Loucy (cell line): ENCODE data around the gene MGAT5.

Experiments used
- H2AFZ ChIP-seq: fragments of 200-600 bp; sonication (generic); 2 replicates; pipeline ENCODE4 v1.6.0; 2016; ENCODE audit warnings: antibody characterized with exemption, mild to moderate bottlenecking, low read length, moderate library complexity
- H3F3A ChIP-seq: fragments of 200-600 bp; 2 replicates; pipeline ENCODE4 v1.6.0; 2016; ENCODE audit warnings: antibody characterized with exemption, low read depth, mild to moderate bottlenecking
- H3K27me3 ChIP-seq: fragments of 200-600 bp; sonication (generic); 2 replicates; pipeline ENCODE4 v1.6.1; 2014; ENCODE audit warnings: low read length, mild to moderate bottlenecking; ENCODE audit not compliant: insufficient read depth, poor library complexity, severe bottlenecking
- H3K36me3 ChIP-seq: fragments of 200-600 bp; sonication (generic); 2 replicates; pipeline ENCODE4 v1.6.1; 2016; ENCODE audit warnings: low read length; ENCODE audit not compliant: insufficient read depth
- H3K4me1 ChIP-seq: fragments of 200-600 bp; sonication (generic); 2 replicates; pipeline ENCODE4 v1.5.1; 2014; ENCODE audit warnings: low read length, mild to moderate bottlenecking; ENCODE audit not compliant: insufficient read depth, poor library complexity, severe bottlenecking
- H3K4me2 ChIP-seq: fragments of 200-600 bp; sonication (generic); 2 replicates; pipeline ENCODE4 v1.6.0; 2014; ENCODE audit warnings: antibody characterized with exemption, low read length, low read depth, mild to moderate bottlenecking; ENCODE audit not compliant: poor library complexity, severe bottlenecking
- H3K4me3 ChIP-seq: fragments of 200-600 bp; sonication (generic); 2 replicates; pipeline ENCODE4 v1.5.1; 2014; ENCODE audit warnings: low read length, mild to moderate bottlenecking, mixed read lengths; ENCODE audit not compliant: poor library complexity, severe bottlenecking
- H3K79me2 ChIP-seq: fragments of 200-600 bp; sonication (generic); 2 replicates; pipeline ENCODE4 v1.6.1; 2014; ENCODE audit warnings: low read length; ENCODE audit not compliant: insufficient read depth
- H3K9ac ChIP-seq: fragments of 200-600 bp; sonication (generic); 2 replicates; pipeline ENCODE4 v1.6.0; 2014; ENCODE audit warnings: mild to moderate bottlenecking, low read depth, low read length, moderate library complexity; ENCODE audit not compliant: poor library complexity, severe bottlenecking
- H3K9me2 ChIP-seq: fragments of 200-600 bp; sonication (generic); replicated peaks from 2 replicates; pipeline ENCODE4 v1.6.1; 2016; ENCODE audit warnings: low read depth, low read length, mixed read lengths
- H3K9me3 ChIP-seq: fragments of 200-600 bp; sonication (generic); 2 replicates; pipeline ENCODE4 v1.6.1; 2014; ENCODE audit warnings: mild to moderate bottlenecking, antibody characterized with exemption, low read length, low read depth; ENCODE audit not compliant: insufficient read depth
- H4K20me1 ChIP-seq: fragments of 200-600 bp; sonication (generic); 2 replicates; pipeline ENCODE4 v1.6.0; 2014; ENCODE audit warnings: antibody characterized with exemption, low read length, mild to moderate bottlenecking; ENCODE audit not compliant: insufficient read depth, poor library complexity, severe bottlenecking
- EZH2phosphoT487 ChIP-seq: fragments of 200-600 bp; IDR thresholded peaks from 2 replicates; pipeline ENCODE4 v1.6.1; 2018; ENCODE audit warnings: antibody characterized with exemption, mild to moderate bottlenecking, moderate library complexity, borderline replicate concordance
- TF ChIP-seq, protein P1 (sequence below): fragments of 200-600 bp; sonication (generic); conservative IDR thresholded peaks from 2 replicates; pipeline ENCODE4 v1.5.1; 2014; ENCODE audit warnings: mild to moderate bottlenecking, antibody characterized with exemption, low read length

MGAT5 gene

DNA sequence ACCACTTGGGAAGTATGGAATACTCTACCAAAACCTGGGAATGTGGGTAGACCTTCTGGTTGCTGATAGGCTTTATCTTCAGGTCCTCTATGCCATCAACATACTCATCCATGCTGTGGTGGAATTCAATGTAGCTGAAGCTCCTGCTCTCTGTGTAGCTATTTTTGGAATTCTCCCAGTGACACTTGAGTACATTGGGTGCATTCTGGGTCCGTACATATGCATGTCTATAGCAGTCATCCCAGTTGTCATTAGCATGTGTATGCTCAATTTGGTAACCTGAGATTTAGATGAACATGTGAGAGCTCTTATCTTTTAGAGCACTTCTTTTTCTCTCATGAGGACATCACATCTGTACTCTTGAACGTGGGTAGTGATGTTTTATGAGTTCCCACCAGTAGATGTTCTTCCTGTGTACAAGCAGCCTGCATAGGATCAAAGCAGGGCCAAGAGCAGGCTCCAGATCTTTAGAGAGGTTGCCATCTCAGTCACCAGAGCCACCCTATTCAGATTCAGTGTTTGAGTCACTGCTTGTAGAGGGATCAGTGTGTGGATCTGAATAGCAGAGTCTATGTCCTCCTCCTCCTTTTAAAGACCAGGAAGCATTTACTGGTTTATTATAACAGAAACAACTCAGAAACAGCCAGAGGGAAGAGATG lies 65.9 kb downstream of the MGAT5 start:
- Histone ChIP-seq H3K79me2 (peaks cover 36% of the 10 kb centered on the region), H3K4me2 (peak overlapping the region; percentile 89), H3K9me2 (no peaks in the 10 kb centered on the region), H3K36me3 (peaks cover 8% of the 10 kb centered on the region), H3K9ac (peak overlapping the region; percentile 68), H3F3A (peaks cover 11% of the 10 kb centered on the region; the same call in 1 of the 2 replicates), H2AFZ (no peak overlapping the region), H3K4me1 (peaks cover 95% of the 10 kb centered on the region), H3K27me3 (no peaks in the 10 kb centered on the region), H3K9me3 (no peaks in the 10 kb centered on the region), H4K20me1 (no peaks in the 10 kb centered on the region), H3K4me3 (peak overlapping the region; percentile 66)
- TF ChIP-seq, protein P1, sequence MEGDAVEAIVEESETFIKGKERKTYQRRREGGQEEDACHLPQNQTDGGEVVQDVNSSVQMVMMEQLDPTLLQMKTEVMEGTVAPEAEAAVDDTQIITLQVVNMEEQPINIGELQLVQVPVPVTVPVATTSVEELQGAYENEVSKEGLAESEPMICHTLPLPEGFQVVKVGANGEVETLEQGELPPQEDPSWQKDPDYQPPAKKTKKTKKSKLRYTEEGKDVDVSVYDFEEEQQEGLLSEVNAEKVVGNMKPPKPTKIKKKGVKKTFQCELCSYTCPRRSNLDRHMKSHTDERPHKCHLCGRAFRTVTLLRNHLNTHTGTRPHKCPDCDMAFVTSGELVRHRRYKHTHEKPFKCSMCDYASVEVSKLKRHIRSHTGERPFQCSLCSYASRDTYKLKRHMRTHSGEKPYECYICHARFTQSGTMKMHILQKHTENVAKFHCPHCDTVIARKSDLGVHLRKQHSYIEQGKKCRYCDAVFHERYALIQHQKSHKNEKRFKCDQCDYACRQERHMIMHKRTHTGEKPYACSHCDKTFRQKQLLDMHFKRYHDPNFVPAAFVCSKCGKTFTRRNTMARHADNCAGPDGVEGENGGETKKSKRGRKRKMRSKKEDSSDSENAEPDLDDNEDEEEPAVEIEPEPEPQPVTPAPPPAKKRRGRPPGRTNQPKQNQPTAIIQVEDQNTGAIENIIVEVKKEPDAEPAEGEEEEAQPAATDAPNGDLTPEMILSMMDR, result no peak
- TF ChIP-seq EZH2phosphoT487, result no peak

DNA sequence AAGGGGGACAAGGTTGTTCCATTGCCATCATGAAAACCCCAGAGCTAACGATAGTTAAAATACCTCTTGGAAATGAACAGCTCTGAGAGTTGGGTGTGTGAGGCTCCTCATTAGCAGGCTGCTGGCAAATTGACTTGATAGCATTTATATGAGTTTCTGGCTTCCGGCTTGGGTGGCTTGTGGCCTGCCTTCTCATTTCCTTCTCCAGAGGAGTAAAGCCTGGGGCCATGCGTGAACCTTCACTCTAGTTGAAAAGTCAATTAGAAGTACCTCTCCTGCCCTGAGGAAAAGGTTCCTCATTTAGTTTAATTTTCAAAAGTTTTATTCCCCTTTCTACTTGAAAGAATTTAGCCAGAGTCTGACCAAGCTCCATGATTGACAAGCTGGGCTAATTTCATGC lies 67.1 kb downstream of the MGAT5 start:
- Histone ChIP-seq H3K9me3 (no peaks in the 10 kb centered on the region), H3K9me2 (no peaks in the 10 kb centered on the region), H4K20me1 (no peaks in the 10 kb centered on the region), H3K9ac (peak overlapping the region; percentile 68), H3K79me2 (peaks cover 32% of the 10 kb centered on the region), H3K36me3 (peaks cover 8% of the 10 kb centered on the region), H2AFZ (no peak overlapping the region), H3K4me1 (peaks cover 87% of the 10 kb centered on the region), H3F3A (peaks cover 11% of the 10 kb centered on the region; the same call in 1 of the 2 replicates), H3K4me3 (peak overlapping the region; percentile 66), H3K4me2 (peak overlapping the region; percentile 89), H3K27me3 (no peaks in the 10 kb centered on the region)
- TF ChIP-seq, protein P1, result no peak
- no peak for TF ChIP-seq EZH2phosphoT487

DNA sequence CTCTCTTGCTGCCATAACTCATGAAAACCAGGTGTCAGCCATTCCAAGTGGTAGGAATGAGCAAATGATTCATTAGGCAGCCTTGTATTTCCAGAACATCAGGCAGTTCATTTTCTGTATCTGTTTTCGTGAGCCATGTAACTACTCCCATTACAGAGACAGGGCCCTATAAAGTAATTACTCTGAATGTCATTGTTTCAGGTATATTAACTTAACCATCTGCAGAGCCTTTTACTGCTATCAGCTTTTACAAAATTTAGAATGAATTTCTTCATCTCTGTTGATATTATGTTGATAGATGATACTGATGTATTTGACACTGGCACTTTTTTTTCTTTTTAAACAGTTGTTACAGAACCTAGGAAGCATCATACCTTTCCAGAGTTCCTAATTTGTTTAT lies 69.9 kb downstream of the MGAT5 start:
- Histone ChIP-seq H3K9me2 (no peaks in the 10 kb centered on the region), H3K4me1 (peaks cover 70% of the 10 kb centered on the region), H3K36me3 (peaks cover 6% of the 10 kb centered on the region), H3K4me2 (no peak overlapping the region), H3K79me2 (peaks cover 15% of the 10 kb centered on the region), H2AFZ (no peak overlapping the region), H3K27me3 (no peaks in the 10 kb centered on the region), H4K20me1 (no peaks in the 10 kb centered on the region), H3K9me3 (no peaks in the 10 kb centered on the region), H3F3A (peaks cover 11% of the 10 kb centered on the region; the same call in 1 of the 2 replicates), H3K4me3 (no peak overlapping the region), H3K9ac (no peak overlapping the region)
- TF ChIP-seq, protein P1, result no peak
- no peak for TF ChIP-seq EZH2phosphoT487
